Stimulated activated CD4-positive, alpha-beta T cell treated with anti-CD3 and anti-CD28 coated beads, TNF-alpha, amount 100 ng/mL, for 1 hour (primary cell): ENCODE results near the gene NPBWR2.
A peak's percentile ranks its signal among the peaks of the same experiment; 100 is the strongest.

Experiments used
- DNase-seq, 3 donors: peaks; one replicate each; pipeline ENCODE4 v3.0.0-alpha.2; 2020; ENCODE audit warnings: low read depth in 3 of 3, low spot score in 1 of 3

Gene NPBWR2

DNA sequence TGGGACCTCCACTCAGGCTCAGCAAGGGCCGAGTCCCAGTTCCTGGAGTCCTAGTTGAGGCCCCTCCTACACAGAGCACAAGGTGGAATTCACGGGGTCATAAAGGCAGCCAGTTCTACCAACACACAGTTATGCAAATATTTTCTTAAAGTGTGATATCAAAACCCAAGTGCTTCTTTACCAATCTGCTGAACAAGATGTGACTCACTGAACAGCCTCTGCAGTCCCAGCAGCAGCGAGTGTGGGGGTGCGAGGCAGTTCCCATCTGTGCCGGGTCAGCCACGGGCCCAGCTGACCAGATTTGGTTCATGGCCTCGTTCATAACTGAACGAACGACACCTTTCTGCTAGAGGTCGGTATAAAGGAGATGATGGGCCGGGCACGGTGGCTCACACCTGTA lies 48.8 kb downstream of the NPBWR2 start:
- DNase-seq = no peak

DNA sequence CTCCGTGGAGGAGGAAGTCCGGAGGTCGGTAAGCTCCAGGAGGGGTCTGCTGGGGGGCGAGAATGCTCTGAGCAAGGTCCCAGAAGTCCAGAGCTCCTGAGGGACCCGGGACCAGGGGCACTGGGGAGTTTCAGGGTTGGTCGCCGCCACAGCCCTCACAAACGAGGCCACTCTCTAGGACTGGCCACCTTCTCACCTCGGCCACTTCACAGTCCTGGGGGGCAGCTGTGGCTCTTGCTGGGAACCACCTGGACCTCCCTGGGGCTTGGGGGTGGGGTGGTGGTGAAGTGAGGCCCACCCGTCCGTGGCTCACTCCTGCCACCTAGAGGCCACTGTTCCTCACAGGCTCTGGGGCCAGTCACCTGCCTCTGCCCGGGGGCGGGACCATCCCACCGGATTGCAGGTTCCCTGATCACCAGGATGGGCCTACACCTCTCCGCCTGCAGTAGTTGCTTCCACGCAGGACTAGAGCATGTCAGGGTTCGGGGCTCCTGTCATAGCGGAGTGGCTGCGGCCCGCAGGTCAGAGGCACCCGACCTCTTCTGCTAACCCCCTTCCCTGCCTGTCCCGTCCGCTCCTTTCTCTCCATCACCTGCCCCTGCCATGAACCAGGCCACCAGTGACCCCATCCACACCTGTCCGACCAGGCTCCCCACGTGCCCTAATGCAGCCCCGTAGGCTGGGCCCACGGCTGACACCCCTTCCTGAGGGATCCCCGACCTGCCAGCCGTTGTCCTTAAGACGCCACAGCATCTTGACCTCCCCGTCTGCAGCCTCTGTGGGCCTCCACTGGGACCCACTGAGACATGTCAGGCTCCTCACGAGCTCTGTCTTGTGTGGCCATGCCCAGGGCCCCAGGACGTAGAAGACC lies 49.5 kb downstream of the NPBWR2 start:
- DNase-seq = peak; percentile 54 to 78 (median 63)

GRCh38 chr20:64056889-64057627 lies 50.3 kb downstream of the NPBWR2 start:
- no peak for DNase-seq

DNA sequence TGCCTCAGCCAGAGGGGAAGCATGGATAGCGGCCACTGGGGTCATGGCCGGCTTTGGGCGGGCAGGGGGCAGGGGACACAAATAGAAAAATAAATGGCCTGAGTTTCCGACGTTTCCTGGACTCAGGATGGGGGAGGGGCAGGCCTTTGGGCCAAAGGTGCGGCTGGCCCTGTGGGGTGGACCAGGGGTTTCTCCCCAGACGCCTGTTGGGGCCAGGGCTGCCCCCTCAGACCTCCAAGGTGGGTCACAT lies 50.8 kb downstream of the NPBWR2 start:
- no peak for DNase-seq

DNA sequence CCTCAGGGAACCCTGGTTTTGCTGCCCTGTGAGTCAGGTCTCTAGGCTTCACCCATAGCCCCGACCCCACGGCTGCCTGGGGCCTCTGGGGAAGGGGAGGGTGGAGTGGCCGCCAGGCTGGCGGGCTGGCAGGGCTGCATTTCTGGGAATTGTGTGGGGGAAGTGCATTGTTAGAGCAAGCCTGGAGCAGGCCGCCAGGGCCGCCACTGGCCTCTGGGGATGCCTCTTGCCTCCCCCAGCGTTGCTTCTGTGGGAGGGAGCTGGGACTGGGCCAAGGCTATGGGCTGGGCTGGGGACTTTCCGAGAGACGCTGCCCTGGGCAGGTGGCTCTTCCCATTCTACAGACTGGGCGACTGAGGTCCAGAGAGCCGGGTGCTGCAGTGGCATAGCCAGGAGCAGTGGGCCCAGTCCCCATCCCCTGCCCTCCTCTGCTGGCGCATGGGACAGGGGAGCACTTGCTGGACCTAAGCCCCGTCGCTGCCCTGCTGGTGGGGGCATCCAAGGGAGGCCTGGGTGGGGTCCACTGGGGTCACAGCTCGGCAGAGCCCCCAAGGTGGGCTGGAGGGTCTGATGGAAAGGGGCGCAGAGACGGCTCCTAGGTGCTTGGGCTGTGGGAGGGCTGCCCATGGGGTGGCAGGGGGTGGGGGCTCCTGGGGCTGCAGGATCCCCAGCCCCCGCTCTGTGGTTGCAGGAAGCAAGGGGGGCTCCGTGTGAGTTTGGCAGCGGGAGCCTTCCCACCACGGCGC lies 51.3 kb downstream of the NPBWR2 start:
- DNase-seq = no peak

DNA sequence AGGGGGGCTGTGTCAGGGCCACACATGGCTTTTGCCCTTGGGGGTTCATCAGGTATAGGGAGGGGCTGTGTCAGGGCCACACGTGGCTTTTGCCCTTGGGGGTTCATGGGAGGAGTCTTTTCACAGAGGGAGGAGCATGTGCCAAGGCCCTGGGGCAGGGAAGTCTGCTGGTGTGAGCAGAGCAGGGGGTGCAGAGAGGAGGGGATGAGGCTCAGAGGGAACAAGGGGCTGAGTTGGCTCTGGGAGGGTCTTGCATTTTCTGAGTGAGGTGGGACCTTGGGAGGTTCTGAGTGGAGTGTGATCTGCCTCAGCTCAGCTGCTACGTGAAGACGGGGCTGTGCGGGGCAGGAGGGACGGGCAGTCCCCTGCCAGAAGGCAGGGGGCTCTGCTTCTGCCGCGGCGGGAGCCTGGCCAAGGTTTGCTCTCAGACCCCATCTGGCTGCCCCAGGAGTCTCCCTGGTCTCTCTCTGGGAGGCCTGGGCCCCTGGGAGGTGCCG lies 51.9 kb downstream of the NPBWR2 start:
- DNase-seq = no peak

GRCh38 chr20:64053841-64054661 lies 53.3 kb downstream of the NPBWR2 start:
- no peak for DNase-seq
